HG03442 (cell line): ENCODE data around the gene TRPM5.

Experiments
- ATAC-seq: cut with Tn5 transposase; IDR thresholded peaks from one replicate; pipeline ENCODE4 v1.9.1; 2021; ENCODE audit warnings: mild to moderate bottlenecking, moderate library complexity; ENCODE audit not compliant: unreplicated experiment

The TRPM5 gene

GRCh38 chr11:2459016-2459725, 14.9 kb upstream of the TRPM5 start:
- no peak for ATAC-seq

- ATAC-seq: no peak
Observed at GRCh38 chr11:2458321-2458720, 14.0 kb upstream of the TRPM5 start.

GRCh38 chr11:2453436-2453835, 9.1 kb upstream of the TRPM5 start:
- ATAC-seq: no peak

- ATAC-seq: no peak
Observed at GRCh38 chr11:2452321-2453012, 8.2 kb upstream of the TRPM5 start.

- ATAC-seq: no peak
Observed at GRCh38 chr11:2451916-2452315, 7.6 kb upstream of the TRPM5 start.

GRCh38 chr11:2451336-2451735, 7.0 kb upstream of the TRPM5 start:
- ATAC-seq: no peak

- ATAC-seq: no peak
Observed at GRCh38 chr11:2450321-2451041, 6.2 kb upstream of the TRPM5 start.

- ATAC-seq: no peak
Observed at GRCh38 chr11:2449548-2450320, 5.4 kb upstream of the TRPM5 start.

GRCh38 chr11:2448661-2449547, 4.6 kb upstream of the TRPM5 start:
- no peak for ATAC-seq

GRCh38 chr11:2447951-2448650, 3.8 kb upstream of the TRPM5 start:
- no peak for ATAC-seq

- ATAC-seq: no peak
Observed at GRCh38 chr11:2447253-2447950, 3.1 kb upstream of the TRPM5 start.

GRCh38 chr11:2446590-2447252, 2.4 kb upstream of the TRPM5 start:
- ATAC-seq: no peak

GRCh38 chr11:2445746-2446551, 1.6 kb upstream of the TRPM5 start:
- ATAC-seq: no peak

GRCh38 chr11:2444821-2445745, 769 bp upstream of the TRPM5 start, which contains the start of gene KCNQ1:
TSS of gene KCNQ1 (plus strand) at chr11:2445008. CDS start at chr11:2445099, 91 bp downstream.
- no peak for ATAC-seq

- ATAC-seq: no peak
Observed at GRCh38 chr11:2443406-2443805, 908 bp downstream of the TRPM5 start.

- ATAC-seq: no peak
Observed at GRCh38 chr11:2442589-2442988, 1.7 kb downstream of the TRPM5 start.
